ENCODE data around the gene NLK. TPM values are rescaled to one million over a fixed set of nuclear protein-coding genes. Genes with fewer than 3 reads are reported as not detected.

Gene NLK
- total RNA-seq, 1 experiment from 2014 or later: 14.9 TPM

GRCh38 chr17:28196636-28197035 lies 154.2 kb downstream of the NLK start:
- no peak overlapping the region for H3K4me3 ChIP-seq (ENCODE audit: low read length)
- no peak for ATAC-seq
- POLR2A ChIA-PET (ENCODE audit: unreplicated experiment): no interaction called here
- no peak overlapping the region for H3K27ac ChIP-seq (ENCODE audit: low read length)
- H3K79me2 ChIP-seq (ENCODE audit: low read length): no peaks in the 10 kb centered on the region
- H4K20me1 ChIP-seq (ENCODE audit: low read length): no peaks in the 10 kb centered on the region
- peaks cover 5% of the 10 kb centered on the region for H3K4me1 ChIP-seq (ENCODE audit: insufficient read depth, low read length)
- H3F3A ChIP-seq (ENCODE audit: low read length, unreplicated experiment): no peaks in the 10 kb centered on the region
- intact Hi-C loops (cut with micrococcal nuclease): no loop called here
- H2AFZ ChIP-seq (ENCODE audit: low read length): no peak overlapping the region
- H3K4me2 ChIP-seq (ENCODE audit: low read length): no peak overlapping the region
- BruUV-seq (replicated peaks): no TSS peak
- CTCF ChIA-PET: no interaction called here
- no peak overlapping the region for H3K9ac ChIP-seq (ENCODE audit: low read length)
- no peaks in the 10 kb centered on the region for H3K27me3 ChIP-seq (ENCODE audit: low read length)
- no peak for TF ChIP-seq CTCF (conservative IDR thresholded peaks at IDR 0.05; ENCODE audit: low read depth, low read length)
- TF ChIP-seq EZH2 (IDR thresholded peaks at IDR 0.05; ENCODE audit: low read length, unreplicated experiment): no peak
- no peak for TF ChIP-seq EZH2phosphoT487 (IDR thresholded peaks at IDR 0.05; ENCODE audit: borderline replicate concordance, low read length)
- DNase-seq: no peak
- H3K9me2 ChIP-seq (replicated peaks; ENCODE audit: low read length): no peaks in the 10 kb centered on the region
- H3K9me3 ChIP-seq (ENCODE audit: low read length): no peaks in the 10 kb centered on the region
- H3K36me3 ChIP-seq (ENCODE audit: low read depth, low read length): peaks cover 7% of the 10 kb centered on the region

DNA sequence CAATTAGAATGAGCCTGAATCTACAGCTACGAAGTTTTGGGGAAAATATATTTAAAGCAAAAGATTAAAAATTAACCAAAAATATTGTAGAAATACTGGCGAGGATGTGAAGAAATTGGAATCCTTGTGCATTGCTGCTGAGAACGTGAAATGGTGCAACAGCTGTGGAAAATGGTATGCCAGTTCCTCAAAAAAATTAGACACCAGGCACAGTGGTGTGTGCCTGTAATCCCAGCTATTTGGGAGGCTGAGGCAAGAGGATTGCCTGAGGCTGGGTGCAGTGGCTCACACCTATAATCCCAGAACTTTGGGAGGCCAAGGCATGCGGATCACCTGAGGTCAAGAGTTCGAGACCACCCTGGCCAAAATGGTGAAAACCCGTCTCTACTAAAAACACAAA lies 156.6 kb downstream of the NLK start:
- Histone ChIP-seq H3K9me3 (ENCODE audit: low read length) (no peaks in the 10 kb centered on the region), H4K20me1 (ENCODE audit: low read length) (no peaks in the 10 kb centered on the region), H3K36me3 (ENCODE audit: low read depth, low read length) (peaks cover 5% of the 10 kb centered on the region; the same call in 1 of the 2 replicates), H2AFZ (ENCODE audit: low read length) (no peak overlapping the region), H3K79me2 (ENCODE audit: low read length) (no peaks in the 10 kb centered on the region), H3K9me2 (replicated peaks; ENCODE audit: low read length) (no peaks in the 10 kb centered on the region), H3K27me3 (ENCODE audit: low read length) (no peaks in the 10 kb centered on the region), H3K4me1 (ENCODE audit: insufficient read depth, low read length) (0 out of 2 replicates have a peak, but pooled peaks cover 2% of the 10 kb centered on the region), H3K9ac (ENCODE audit: low read length) (no peak overlapping the region), H3K4me2 (ENCODE audit: low read length) (no peak overlapping the region), H3F3A (ENCODE audit: low read length, unreplicated experiment) (no peaks in the 10 kb centered on the region), H3K27ac (ENCODE audit: low read length) (no peak overlapping the region), H3K4me3 (ENCODE audit: low read length) (no peak overlapping the region)
- DNase-seq (no peak), ATAC-seq (no peak)
- intact Hi-C loops (cut with micrococcal nuclease): no loop called here
- CTCF ChIA-PET: no interaction called here
- no TSS peak for BruUV-seq (replicated peaks)
- TF ChIP-seq EZH2phosphoT487 (IDR thresholded peaks at IDR 0.05; ENCODE audit: borderline replicate concordance, low read length): no peak
- no peak for TF ChIP-seq EZH2 (IDR thresholded peaks at IDR 0.05; ENCODE audit: low read length, unreplicated experiment)
- no peak for TF ChIP-seq CTCF (conservative IDR thresholded peaks at IDR 0.05; ENCODE audit: low read depth, low read length)
- POLR2A ChIA-PET (ENCODE audit: unreplicated experiment): interaction anchor here (0.6 kb wide), 1 partner anchor 21 kb away, joined by 4 read pairs; no protein-coding TSS in a partner anchor

- Histone ChIP-seq H3K4me1 (ENCODE audit: insufficient read depth, low read length) (peaks cover 8% of the 10 kb centered on the region; the same call in 1 of the 2 replicates), H3K27me3 (ENCODE audit: low read length) (no peaks in the 10 kb centered on the region), H2AFZ (ENCODE audit: low read length) (no peak overlapping the region), H3K9me3 (ENCODE audit: low read length) (no peaks in the 10 kb centered on the region), H3K36me3 (ENCODE audit: low read depth, low read length) (no peaks in the 10 kb centered on the region), H3K79me2 (ENCODE audit: low read length) (no peaks in the 10 kb centered on the region), H3K9ac (ENCODE audit: low read length) (no peak overlapping the region), H3K4me3 (ENCODE audit: low read length) (no peak overlapping the region), H3K27ac (ENCODE audit: low read length) (no peak overlapping the region), H4K20me1 (ENCODE audit: low read length) (no peaks in the 10 kb centered on the region), H3K4me2 (ENCODE audit: low read length) (no peak overlapping the region), H3F3A (ENCODE audit: low read length, unreplicated experiment) (no peaks in the 10 kb centered on the region), H3K9me2 (replicated peaks; ENCODE audit: low read length) (no peaks in the 10 kb centered on the region)
- BruUV-seq (replicated peaks): no TSS peak
- intact Hi-C loops (cut with micrococcal nuclease): no loop called here
- CTCF ChIA-PET: no interaction called here
- ATAC-seq (no peak), DNase-seq (no peak)
- POLR2A ChIA-PET (ENCODE audit: unreplicated experiment): no interaction called here
- TF ChIP-seq CTCF (conservative IDR thresholded peaks at IDR 0.05; ENCODE audit: low read depth, low read length): no peak
- TF ChIP-seq EZH2phosphoT487 (IDR thresholded peaks at IDR 0.05; ENCODE audit: borderline replicate concordance, low read length): no peak
- TF ChIP-seq EZH2 (IDR thresholded peaks at IDR 0.05; ENCODE audit: low read length, unreplicated experiment): no peak
Measured at GRCh38 chr17:28199728-28200127, 157.3 kb downstream of the NLK start.
